Measurements from ENCODE around the gene COBL. TPM values are rescaled to one million over a fixed set of nuclear protein-coding genes. Genes with fewer than 3 reads are reported as not detected.

Gene COBL
- total and polyA plus RNA-seq, 2 of the 4 experiments (the other 2 are of a cell fraction) = under 0.01 TPM; not detected in 1

DNA sequence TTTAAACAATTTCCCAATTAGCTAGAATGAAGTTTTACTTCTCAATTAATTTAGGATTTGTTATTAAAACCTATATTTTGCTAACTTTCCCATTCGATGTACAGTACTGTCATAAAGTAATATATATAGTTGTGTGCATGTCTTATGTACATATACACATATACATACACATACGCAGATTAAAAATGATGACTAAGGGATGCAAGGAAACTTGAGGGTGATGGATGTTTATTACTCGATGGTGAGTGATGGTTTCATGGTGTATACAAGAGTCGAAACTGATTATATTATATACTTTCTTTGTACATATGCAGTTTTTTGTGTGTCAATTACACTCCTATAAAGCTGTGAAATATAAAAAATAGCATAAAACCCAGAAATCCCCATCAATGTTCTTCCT lies 248.2 kb downstream of the COBL start:
- CTCF ChIA-PET = interaction anchor here (0.6 to 1.5 kb wide), 6 partner anchors 21 to 600 kb away, joined by 3 to 8 read pairs (median 4); no protein-coding TSS in a partner anchor
- in situ Hi-C loops (cut with MboI; ENCODE audit: low sequenced_read_pairs) = loop anchor here (25.0 kb wide), 1 partner anchor 281 kb away; the partner anchor contains the start of gene GRB10

More for the DNA sequence above, 248.2 kb downstream of the COBL start:
- H4K8ac ChIP-seq (ENCODE audit: low read depth in 2 of 2, low read length in 2 of 2) = no peak overlapping the region
- no peak overlapping the region for H2AK9ac ChIP-seq (replicated peaks; ENCODE audit: low read depth, low read length, poor library complexity)
- ATAC-seq (ENCODE audit: low read depth) (no peak), DNase-seq (no peak)
- dilution Hi-C loops (cut with HindIII; ENCODE audit: low sequenced_read_pairs, unreplicated experiment) = no loop called here
- H3K4ac ChIP-seq (ENCODE audit: low read depth, low read length) = no peak overlapping the region
- no peak overlapping the region for H3K27ac ChIP-seq (ENCODE audit: insufficient read depth, low read length)
- H3K4me1 ChIP-seq (ENCODE audit: control insufficient read depth, insufficient read depth, low read length) = no peaks in the 10 kb centered on the region
- no peak overlapping the region for H4K91ac ChIP-seq (ENCODE audit: insufficient read depth, low read depth, low read length)
- no peak overlapping the region for H2BK15ac ChIP-seq (ENCODE audit: low read depth, low read length)
- no peak overlapping the region for H3K4me2 ChIP-seq (ENCODE audit: low read depth, low read length)
- H3K9me3 ChIP-seq (ENCODE audit: control insufficient read depth, insufficient read depth, low read length) = no peaks in the 10 kb centered on the region
- H3K9me1 ChIP-seq (ENCODE audit: insufficient read depth, low read length) = no peaks in the 10 kb centered on the region
- H3K14ac ChIP-seq (replicated peaks; ENCODE audit: low read depth, low read length) = no peak overlapping the region
- no peak overlapping the region for H3K4me3 ChIP-seq (ENCODE audit: insufficient read depth, low read depth, low read length)
- H2AFZ ChIP-seq (replicated peaks; ENCODE audit: low read length, poor library complexity) = no peak overlapping the region
- intact Hi-C loops (cut with micrococcal nuclease) = loop anchor here (10.0 kb wide), 1 partner anchor 464 kb away; no protein-coding TSS in a partner anchor
- H4K20me1 ChIP-seq (ENCODE audit: insufficient read depth, low read length) = no peaks in the 10 kb centered on the region
- no peak overlapping the region for H3K56ac ChIP-seq (ENCODE audit: extremely low read depth, insufficient read depth, low read length)
- H3K18ac ChIP-seq (ENCODE audit: low read depth, low read length) = no peak overlapping the region
- no peak overlapping the region for H2BK5ac ChIP-seq (ENCODE audit: low read depth, low read length, poor library complexity, severe bottlenecking)
- H2BK20ac ChIP-seq (ENCODE audit: low read depth, low read length) = no peak overlapping the region
- H2AK5ac ChIP-seq (ENCODE audit: low read depth, low read length) = no peak overlapping the region
- H2BK120ac ChIP-seq (ENCODE audit: low read depth, low read length) = no peak overlapping the region
- no peak overlapping the region for H3K9ac ChIP-seq (ENCODE audit: low read depth, low read length)
- TF ChIP-seq MAFK (IDR thresholded peaks at IDR 0.05; ENCODE audit: low read depth, low read length) (peak; percentile 39; the same call in 1 of the 2 replicates), MXI1 (IDR thresholded peaks at IDR 0.05; ENCODE audit: borderline replicate concordance, low read depth, low read length) (no peak), BHLHE40 (IDR thresholded peaks at IDR 0.05; ENCODE audit: low read depth, low read length) (no peak), NFE2L2 (IDR thresholded peaks at IDR 0.05; ENCODE audit: low read depth, low read length) (no peak), FOS (IDR thresholded peaks at IDR 0.05; ENCODE audit: low read depth, low read length) (no peak)
- TF ChIP-seq, protein P1, sequence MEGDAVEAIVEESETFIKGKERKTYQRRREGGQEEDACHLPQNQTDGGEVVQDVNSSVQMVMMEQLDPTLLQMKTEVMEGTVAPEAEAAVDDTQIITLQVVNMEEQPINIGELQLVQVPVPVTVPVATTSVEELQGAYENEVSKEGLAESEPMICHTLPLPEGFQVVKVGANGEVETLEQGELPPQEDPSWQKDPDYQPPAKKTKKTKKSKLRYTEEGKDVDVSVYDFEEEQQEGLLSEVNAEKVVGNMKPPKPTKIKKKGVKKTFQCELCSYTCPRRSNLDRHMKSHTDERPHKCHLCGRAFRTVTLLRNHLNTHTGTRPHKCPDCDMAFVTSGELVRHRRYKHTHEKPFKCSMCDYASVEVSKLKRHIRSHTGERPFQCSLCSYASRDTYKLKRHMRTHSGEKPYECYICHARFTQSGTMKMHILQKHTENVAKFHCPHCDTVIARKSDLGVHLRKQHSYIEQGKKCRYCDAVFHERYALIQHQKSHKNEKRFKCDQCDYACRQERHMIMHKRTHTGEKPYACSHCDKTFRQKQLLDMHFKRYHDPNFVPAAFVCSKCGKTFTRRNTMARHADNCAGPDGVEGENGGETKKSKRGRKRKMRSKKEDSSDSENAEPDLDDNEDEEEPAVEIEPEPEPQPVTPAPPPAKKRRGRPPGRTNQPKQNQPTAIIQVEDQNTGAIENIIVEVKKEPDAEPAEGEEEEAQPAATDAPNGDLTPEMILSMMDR (conservative IDR thresholded peaks at IDR 0.05; ENCODE audit: low read depth, low read length) = no peak
- no CpG with 5 or more reads among the region's 4 CpGs for WGBS, 2 experiments (ENCODE audit: extremely low coverage in 2 of 2, insufficient read length in 1 of 2)
- BruUV-seq (replicated peaks) = no TSS peak
- H3K36me3 ChIP-seq (ENCODE audit: control insufficient read depth, insufficient read depth, low read length) = no peaks in the 10 kb centered on the region
- no peaks in the 10 kb centered on the region for H3K79me1 ChIP-seq (ENCODE audit: low read depth in 1 of 2, low read length in 2 of 2)
- H4K5ac ChIP-seq (ENCODE audit: low read depth, low read length) = no peak overlapping the region
- peaks cover 10% of the 10 kb centered on the region; the same call in 1 of the 2 replicates for H3K27me3 ChIP-seq (ENCODE audit: control insufficient read depth, insufficient read depth, low read length)
- POLR2A ChIA-PET (ENCODE audit: unreplicated experiment) = no interaction called here
- no peak overlapping the region for H3K23ac ChIP-seq (ENCODE audit: low read depth, low read length)

All from IMR-90 (cell line).